GM19467 (cell line): ENCODE measurements around the gene TRIM59.

ENCODE experiments used
- ATAC-seq: cut with Tn5 transposase; IDR thresholded peaks from one replicate; pipeline ENCODE4 v1.9.1; 2021; ENCODE audit warnings: mild to moderate bottlenecking, moderate library complexity; ENCODE audit not compliant: unreplicated experiment

The TRIM59 gene

GRCh38 chr3:160403796-160404470, 45.7 kb downstream of the TRIM59 start:
- ATAC-seq = no peak

DNA sequence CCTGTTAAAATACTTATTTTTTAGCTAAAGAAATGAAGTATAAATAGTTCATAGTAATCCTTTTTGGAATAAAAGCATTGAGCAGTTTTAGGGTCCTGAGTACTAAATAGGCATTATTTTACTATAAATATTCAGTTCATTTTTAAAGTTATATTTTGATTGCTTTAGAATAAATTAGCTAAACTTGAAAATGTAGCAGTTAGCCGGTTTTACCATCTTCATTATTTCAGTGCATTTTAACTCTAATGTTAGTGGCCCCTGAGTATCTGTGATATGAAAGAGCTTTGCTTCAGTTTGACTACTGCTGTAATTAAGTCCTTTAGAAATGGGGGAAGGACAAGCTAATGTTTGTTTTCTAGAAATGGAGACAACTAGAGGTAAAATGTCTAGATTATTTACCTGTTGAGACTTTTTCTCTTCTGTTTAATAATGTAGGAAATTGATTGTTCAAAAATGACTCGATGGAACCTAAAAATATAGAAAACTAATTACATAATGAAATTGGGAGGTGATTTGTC, 46.5 kb downstream of the TRIM59 start:
- no peak for ATAC-seq

DNA sequence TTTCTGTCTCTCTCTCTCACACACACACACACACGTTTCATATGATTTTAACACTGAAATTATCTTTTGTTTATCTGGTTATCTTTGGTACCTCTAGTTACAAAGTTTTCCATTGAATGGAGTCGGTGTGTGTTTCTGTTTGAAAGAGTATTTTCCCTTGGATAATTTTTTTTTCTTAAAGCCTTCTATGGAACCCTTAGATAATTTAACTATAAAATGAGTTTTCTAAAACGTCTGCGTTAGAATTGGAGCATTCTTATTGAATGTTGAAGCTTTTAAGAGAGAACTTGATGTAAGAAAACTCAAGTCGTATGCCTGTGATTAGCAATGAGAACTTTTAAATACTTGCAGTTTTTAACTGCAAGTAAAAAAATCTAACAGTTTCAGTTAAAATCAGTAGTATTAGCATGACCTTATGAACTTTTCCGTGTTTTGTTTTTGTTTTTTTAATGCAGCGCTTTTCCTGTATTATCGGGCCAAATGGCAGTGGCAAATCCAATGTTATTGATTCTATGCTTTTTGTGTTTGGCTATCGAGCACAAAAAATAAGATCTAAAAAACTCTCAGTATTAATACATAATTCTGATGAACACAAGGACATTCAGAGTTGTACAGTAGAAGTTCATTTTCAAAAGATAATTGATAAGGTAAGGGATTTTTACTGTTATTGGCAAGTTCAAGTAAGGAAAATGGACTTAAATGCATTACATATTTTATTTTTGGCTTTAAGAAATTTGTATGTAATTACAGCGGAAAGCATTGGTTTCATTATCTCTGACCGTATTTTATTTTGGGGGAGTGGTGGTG, 47.2 kb downstream of the TRIM59 start:
- no peak for ATAC-seq

GRCh38 chr3:160401291-160402095, 48.1 kb downstream of the TRIM59 start:
- no peak for ATAC-seq

DNA sequence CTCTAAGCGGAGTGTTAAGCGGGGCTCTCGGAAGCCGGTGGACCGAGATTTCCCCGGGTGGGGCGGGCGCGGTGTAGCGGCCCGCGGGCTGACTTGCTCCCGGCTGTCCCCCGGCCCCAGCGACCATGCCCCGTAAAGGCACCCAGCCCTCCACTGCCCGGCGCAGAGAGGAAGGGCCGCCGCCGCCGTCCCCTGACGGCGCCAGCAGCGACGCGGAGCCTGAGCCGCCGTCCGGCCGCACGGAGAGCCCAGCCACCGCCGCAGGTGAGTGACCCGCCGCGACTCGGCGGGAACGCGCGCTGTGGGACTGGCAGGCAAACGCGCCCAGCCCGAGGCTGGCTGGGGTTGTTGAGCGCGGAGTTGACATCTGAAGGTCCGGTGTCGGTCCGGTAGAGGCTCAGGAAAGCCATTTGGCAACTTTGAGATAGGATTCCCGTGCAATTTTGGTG, 48.9 kb downstream of the TRIM59 start:
- no peak for ATAC-seq

DNA sequence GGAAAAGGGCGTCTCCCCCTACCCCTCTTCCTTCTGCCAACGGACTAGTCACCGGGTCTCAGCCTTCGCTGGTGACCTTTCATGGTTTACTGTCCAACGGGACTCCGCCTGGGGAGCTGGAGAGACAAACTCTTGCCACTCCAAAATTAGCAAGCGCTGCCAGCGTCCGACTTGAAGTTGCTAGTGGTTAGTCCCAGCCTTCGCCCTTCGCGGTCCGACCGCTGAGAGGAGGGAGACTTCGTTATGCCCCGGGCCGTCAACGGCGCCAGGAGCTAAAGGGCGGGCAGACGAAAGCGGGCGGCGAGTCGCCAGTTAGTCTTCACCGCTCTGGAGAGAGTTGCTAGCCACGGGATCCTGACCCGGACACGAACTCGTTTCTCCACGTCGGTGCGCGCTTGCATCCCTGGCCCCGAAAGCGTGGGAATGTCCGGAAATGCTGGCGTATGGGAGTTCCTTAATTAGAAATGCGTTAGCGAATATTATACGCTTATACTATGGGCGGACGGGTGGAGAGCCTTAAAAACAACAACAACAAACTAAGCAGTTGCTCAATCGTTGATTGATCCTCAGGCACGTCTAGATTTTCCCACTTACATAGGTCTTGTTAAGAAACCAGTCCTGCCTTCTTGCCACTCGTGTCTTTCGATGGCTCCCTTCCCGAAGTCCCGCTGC, 49.4 kb downstream of the TRIM59 start:
- peak; percentile 2 for ATAC-seq

DNA sequence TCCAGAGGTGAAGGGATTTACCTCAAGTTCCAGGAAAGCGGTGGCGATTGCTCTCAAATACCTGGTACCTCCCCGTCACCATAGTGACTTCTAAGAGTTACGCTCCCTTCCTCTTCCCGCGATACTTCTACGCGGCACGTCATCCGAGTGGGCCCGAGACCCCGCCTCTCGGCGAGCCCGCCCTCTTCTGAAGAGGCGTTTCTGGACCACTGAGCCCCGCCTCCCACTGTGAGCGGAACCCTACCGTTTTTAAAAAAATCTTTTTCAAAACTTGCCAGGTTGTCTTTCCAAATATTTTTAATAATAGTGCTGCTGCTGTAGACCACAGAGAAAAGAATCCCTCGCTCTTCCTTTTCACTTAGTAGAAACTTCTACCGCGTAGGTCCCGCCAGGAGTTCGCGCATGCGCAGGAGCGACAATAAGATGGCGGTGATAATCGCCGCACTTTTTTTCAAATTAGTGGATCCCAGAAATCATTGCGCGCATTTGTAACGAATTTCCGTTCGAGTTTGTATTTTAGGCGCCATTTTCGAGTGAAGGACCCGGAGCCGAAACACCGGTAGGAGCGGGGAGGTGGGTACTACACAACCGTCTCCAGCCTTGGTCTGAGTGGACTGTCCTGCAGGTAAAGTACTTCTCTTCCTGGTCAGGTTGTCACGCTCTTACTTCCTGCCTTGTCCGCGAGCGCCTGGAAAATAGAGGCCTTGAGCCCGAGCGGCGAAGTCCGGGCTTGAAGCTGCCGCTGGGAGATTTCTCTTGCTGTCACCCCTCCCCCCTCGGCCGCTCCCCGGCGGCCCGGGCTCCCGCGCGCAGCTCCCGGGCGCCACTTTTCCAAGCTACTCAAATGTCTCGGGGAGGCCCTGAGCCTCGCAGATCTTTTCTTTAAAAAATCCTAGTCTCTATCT, 50.2 kb downstream of the TRIM59 start, which contains the start of the genes IFT80 and SMC4:
IFT80 (minus strand) TSS at position 101 of the 905 bp plus-strand sequence. CDS start 14,625 bp downstream, outside the sequence.
SMC4 (plus strand) TSS at position 526 of the 905 bp plus-strand sequence. CDS start 1,177 bp downstream, outside the sequence.
- peak; percentile 94 for ATAC-seq

- ATAC-seq = peak; percentile 1
Observed at GRCh38 chr3:160398820-160399124, 50.8 kb downstream of the TRIM59 start.

DNA sequence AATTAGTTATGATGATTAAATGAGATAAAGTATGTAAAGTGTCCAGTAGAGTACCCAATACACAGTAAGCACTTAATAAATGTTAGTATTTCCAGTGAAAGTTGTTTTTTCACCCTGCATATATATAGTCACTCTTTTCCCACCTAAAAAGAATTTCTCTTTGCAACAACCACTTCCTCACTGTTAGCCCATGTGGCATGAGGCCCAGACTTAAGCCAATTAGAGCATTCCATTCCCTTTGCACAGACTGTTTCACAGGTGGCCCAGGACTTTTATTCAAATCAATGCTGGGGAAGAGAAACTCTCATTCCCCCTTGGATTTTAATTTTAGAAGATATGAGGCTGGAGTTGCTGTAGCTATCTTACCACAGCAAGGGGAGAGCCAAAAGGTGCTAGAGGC, 54.3 kb downstream of the TRIM59 start:
- ATAC-seq = no peak

DNA sequence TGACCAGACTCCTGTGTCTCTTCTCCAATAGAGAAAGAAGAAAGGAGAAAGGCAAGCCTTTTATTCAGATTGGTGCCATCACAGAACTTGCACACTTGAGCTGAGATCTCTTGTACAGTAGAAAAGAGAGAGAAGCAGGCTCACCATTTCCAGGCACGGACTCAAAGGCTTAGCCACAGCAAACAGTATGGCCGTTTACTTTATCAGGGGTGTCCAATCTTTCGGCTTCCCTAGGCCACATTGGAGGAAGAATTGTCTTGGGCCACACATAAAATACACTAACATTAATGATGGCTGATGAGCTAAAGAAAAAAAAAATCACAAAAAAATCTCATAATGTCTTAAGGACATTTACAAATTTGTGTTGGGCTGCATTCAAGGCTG, 55.6 kb downstream of the TRIM59 start:
- ATAC-seq = no peak

- no peak for ATAC-seq
Observed at GRCh38 chr3:160393346-160394008, 56.1 kb downstream of the TRIM59 start.

DNA sequence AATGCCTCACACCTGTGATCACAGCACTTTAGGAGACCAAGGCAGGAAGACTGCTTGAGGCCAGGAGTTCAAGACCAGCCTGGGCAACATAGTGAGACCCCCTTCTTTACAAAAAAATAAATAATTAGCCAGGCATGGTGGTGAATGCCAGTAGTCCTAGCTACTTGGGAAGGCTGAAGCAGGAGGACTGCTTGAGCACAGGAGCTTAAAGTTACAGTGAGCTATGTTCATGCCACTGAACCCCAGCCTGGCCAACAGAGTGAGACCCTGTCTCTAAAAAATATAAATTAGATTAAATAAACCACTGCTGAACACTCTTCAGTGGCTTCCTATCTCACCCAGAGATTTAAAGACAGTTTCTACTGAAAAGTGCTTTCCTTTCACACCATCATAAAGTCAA, 56.8 kb downstream of the TRIM59 start:
- ATAC-seq = no peak

- ATAC-seq = no peak
Observed at GRCh38 chr3:160390565-160391138, 58.9 kb downstream of the TRIM59 start.
